Mammary epithelial cell (primary cell): Measurements from ENCODE around the gene GNA12.

Experiments
- CTCF ChIP-seq, 2 donors: IDR thresholded peaks in 1 of 2; conservative IDR thresholded peaks in 1 of 2; 2 replicates each; pipeline ENCODE4 v1.5.1; 2011 to 2012; ENCODE audit warnings: inconsistent platforms in 2 of 2, low read length in 2 of 2, mild to moderate bottlenecking in 2 of 2, control low read depth in 1 of 2, low read depth in 1 of 2; ENCODE audit not compliant: insufficient read depth in 1 of 2; ENCODE audit errors: extremely low read depth in 1 of 2
- EZH2 ChIP-seq: IDR thresholded peaks from 2 replicates; pipeline ENCODE4 v1.6.1; 2012; ENCODE audit warnings: low read length, inconsistent platforms, borderline replicate concordance

GRCh38 chr7:2761131-2761624 is 82.9 kb downstream of the GNA12 start:
- TF ChIP-seq CTCF (conservative IDR thresholded peaks at IDR 0.05 in 1 of 2, IDR thresholded peaks at IDR 0.05 in 1 of 2; ENCODE audit: extremely low read depth in 1 of 2, insufficient read depth in 1 of 2, low read depth in 1 of 2, low read length in 2 of 2) (no peak), EZH2 (no peak)
